NCI-H2107 (cell line): ENCODE results near the gene ENPP1.

ENCODE experiments used
- DNase-seq: peaks from one replicate; lab custom pipeline; 2025; lab: John Stamatoyannopoulos, UW

The ENPP1 gene

GRCh38 chr6:131807644-131808459 is at the start of gene ENPP1:
TSS of gene ENPP1 (plus strand) at chr6:131808020. CDS start at chr6:131808036, 16 bp downstream.
- no peak for DNase-seq

DNA sequence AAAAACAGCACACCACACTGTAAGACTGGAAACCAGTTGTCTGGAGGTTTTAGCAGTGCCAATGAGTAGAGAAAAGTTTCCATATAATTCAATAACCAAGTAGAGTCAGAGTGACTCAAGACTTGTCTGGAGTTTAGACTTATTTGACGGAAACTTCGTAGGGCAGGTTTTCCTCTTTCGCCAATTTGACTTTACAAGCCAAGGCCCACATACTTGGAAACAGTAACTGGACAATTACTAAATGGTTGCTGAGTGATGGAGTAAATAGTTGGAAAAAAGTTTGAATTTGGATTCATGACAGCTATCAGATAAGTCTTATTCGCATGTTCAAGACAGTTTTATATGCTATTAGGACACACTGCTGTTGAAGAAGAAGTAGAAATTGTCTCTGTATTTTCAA is 48.9 kb upstream of the ENPP1 start:
- no peak for DNase-seq

GRCh38 chr6:131761060-131761761 is 46.6 kb upstream of the ENPP1 start:
- no peak for DNase-seq

DNA sequence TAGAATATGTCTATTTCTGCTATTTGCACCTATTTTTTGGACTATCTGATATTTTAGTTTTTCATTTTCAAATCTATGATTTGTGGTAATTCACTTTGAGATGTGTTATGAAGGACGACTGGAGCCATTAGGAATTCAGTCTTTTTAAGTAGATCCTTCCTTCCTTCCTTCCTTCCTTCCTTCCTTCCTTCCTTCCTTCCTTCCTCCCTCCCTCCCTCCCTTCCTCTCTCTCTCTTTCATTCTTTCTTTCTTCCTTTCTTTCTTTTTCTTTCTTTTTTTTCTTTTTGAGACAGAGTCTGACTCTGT is 46.1 kb upstream of the ENPP1 start:
- no peak for DNase-seq

- no peak for DNase-seq
These were observed 44.8 kb upstream of the ENPP1 start for GRCh38 chr6:131762984-131763383.

DNA sequence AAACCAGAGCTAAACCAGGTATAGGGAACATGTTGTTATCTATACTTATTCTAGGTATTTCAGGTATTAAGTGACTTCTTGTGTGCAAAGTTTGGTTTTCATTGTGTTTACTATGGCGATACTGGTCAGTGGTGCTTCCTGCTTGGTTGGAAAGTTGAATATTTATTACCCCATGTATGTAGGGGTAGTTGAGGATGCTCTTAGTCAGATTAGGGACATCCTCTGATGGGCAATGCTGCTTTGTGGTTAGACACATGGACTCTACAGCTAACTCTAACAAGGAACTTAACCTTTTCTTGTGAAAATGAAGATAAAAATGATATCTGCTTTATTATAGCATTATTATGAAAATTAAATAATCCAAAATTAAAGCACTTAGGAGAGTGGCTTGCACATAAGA is 44.1 kb upstream of the ENPP1 start:
- DNase-seq = no peak

DNA sequence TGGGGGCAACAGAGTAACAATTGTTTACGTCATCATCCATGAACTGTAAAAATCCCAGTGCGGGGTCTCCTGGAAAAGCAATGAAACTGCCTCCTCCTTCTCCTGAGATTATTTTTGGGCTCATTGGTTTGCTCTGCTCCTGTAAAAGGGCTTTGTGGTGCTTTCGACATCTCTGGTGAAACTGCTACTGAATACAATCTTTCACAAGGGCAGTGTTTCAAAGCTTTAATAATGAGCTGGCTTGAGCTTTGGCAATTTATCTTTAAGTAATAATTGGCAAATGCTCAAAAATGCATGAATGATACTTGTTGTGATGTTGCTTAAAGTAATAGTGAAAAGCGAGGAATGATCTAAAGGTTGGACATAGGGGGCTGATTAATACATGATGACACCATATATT is 43.5 kb upstream of the ENPP1 start:
- no peak for DNase-seq

GRCh38 chr6:131765081-131765803 is 42.6 kb upstream of the ENPP1 start:
- DNase-seq = no peak

DNA sequence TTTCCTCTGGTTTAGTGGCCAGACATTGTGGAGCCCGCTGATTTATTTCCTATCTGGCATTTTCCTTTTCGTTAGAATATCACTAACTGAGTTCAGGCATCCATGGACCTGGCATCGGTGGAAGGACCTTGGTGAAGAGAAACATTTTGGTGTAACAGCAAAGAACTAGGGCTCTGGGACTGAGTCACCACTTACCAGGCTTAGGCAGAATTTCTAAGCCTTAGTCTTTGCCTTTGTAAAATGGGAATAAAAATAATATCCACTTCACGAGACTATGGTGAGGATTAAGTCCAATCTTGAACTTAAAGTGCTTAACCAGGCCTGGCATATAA is 42.0 kb upstream of the ENPP1 start:
- DNase-seq = no peak

GRCh38 chr6:131766631-131767030 is 41.2 kb upstream of the ENPP1 start:
- DNase-seq = no peak

- DNase-seq = no peak
These were observed 38.9 kb upstream of the ENPP1 start for GRCh38 chr6:131768964-131769363.

DNA sequence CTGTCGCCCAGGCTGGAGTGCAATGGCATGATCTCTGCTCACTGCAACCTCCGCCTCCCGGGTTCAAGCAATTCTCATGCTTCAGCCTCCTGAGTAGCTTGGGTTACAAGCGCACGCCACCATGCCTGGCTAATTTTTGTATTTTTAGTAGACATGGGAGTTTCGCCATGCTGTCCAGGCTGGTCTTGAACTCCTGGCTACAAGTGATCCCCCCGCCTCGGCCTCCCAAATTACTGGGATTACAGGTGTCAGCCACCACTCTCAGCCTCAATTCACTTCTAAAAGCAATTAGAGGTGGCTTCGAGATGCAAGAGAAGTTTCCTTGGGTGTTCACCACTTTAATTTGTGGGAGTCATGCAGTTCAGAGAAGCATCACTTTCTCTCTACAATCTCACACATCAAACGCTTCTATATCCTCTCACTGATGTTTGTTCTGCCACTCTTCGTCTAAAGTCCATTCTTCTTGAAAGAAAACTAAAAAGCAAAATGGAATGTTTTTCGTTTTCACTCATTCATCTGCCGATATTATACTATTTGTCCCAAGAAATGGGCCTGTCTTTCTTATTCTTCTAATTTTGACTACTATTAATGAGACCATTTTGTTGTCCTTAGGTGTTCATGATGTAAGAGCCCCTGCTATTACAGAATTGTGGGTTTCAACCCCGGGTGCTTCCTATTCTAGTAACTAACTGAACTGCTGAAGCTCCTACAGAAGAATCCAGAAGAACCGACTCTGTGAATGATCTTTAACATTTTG is 38.3 kb upstream of the ENPP1 start:
- no peak for DNase-seq

DNA sequence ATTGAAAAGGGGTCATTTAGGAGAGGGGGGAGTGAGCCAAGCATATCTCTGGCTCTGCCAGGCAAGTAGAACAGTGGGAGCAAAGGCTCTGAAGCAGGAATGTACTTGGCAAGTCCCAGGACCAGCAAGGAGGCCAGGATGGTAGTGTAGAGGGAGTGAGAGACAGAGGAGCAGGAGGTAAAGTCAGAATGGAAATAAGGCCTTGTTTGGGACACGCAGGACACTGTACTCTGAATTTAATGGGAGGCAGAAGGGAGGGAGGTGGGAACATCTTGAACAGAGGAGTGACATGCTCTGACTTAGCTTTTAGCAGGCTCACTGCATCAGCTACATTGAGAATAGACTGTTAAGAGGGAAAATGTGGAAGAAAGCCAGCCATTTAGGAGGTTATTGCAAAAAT is 37.0 kb upstream of the ENPP1 start:
- DNase-seq = no peak

DNA sequence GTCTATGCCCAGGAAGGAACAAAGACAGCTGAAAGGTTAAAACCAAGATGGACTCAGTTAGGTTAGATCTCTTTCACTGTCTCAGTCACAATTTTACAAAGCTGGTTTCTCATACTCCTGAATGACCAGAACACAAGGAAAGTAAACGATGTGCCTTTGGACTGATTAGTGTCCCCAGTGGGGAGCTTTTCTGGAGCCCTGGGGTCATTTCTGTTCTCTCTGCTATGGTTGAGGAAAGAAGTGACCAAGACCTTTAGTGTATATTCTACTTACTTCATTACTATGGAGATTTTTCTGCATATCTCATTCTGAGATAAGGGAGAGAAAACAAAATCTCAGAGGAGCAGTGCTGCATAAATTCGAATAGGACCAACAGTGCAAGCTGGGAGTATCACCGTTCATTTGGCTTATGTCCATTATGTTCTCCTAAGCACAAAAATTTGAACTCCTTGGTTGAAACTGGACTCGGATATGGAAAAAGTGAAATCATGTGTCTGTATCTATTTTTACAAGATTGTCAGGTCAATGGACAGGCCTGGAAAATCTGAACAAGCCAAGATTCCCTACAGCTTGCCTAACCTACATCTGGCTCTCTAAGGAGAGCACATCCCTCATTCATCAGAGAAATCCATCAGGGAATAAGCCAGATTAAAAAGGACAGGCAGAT is 34.4 kb upstream of the ENPP1 start:
- no peak for DNase-seq

- no peak for DNase-seq
These were observed 31.9 kb upstream of the ENPP1 start for GRCh38 chr6:131775886-131776285.

DNA sequence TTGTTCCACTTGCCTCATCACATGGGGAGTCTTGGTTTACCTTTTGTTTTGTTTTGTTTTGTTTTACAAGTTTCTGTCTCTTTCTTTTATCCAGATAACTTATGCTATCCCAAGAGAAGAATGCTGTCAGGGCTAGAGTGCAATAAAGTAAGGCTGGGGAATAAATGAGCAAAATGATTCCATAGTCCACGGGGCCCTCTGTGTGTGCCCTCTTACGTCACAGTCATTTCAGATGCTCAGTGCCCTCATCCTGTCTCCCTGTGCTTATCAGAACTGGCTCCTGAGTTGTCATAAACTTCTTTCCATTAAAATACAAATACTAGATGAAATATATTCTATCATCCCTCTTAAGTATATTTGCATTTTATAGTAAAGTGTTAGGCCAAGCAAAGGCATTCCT is 30.8 kb upstream of the ENPP1 start:
- DNase-seq = no peak

DNA sequence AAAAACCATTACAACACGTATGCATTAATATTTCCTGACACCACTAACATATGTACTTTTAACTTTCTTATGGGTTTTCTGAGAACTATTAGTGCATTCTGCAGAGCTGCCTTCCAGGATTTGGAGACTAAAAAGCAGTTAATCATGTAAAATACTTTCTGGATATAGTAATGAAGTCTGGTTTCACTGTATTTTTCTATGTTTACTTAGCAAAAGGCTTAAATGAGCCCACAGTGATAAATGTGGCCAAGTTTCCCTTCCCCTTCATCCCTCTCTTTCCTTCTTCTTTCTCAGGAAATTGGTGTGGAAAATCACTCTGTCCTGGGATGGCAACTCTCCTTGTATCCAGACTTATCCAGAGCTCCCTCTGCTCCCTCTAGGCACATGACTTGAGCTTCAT is 29.7 kb upstream of the ENPP1 start:
- no peak for DNase-seq

DNA sequence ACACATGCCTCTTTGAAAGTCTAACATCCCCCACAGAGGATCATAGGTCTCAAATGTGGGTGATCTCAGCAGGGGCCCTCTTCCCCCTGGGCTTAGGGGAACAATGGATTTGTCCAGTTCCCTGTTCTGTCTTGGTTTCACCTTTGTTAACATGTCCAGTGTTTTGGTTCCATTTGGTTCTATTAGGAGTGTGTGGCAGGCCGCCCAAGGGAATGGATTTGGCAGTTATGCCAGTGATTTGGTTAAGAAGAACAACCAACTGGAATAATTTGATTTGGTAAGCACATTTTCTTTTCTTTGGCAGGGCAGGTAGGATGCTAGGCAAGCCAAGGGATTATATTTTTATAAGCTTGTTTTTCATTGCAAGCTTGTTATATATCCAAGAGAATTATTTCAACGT is 28.5 kb upstream of the ENPP1 start:
- DNase-seq = no peak

DNA sequence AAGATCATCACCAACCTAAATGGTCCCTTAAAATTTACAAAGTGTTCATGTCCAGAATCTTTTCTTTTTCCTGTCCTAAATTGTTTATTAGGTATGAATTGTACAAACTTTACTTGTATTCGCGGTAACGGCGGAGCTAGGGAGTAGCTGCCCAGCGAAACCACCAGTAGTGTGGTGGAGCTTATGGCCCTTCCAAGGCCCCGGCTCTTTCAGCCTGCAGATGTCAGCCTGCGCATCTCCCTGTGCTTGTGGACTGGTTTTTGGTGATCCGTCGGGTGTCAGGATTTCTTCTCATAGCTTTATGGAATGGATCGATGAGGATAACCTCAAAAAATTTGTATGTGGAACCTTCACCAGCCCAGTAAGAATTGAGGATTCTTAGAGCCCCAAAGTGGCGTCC is 27.2 kb upstream of the ENPP1 start:
- DNase-seq = no peak

DNA sequence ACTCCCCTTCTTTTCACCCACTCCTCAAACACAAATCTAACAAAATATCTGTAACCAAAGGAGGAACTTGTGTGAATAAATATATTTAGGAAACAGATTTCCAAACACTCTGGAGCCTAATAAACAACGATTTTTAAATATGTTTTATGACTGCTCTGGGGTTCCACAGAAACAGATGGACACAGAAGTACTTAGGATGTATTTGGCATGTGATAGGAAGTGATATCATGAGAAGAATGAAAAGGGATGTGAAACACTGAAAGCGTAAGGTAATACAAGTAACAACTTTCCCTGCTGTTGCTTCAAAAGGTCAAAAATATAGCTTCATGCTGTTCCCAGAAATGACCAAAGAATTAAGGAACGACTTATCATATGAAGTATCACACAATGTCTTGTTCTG is 26.1 kb upstream of the ENPP1 start:
- DNase-seq = no peak

DNA sequence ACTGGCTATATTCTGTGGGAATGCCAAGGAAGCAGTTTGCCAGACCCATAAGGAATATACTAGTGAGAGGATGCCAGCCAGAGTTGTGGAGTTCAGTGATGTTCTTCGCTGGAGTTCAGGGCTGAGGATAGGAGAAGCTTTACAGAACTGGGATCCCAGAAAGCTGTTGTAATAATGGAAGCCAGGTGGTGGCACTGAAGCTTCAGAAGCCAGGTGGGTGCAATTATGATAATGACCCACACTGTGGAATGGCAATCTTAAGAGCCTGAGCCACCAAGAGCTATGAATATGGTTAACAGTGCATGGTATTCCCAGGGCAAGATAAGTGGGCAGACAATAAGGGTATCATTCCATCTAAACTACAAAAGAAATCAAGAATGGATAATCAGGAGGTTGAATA is 25.1 kb upstream of the ENPP1 start:
- DNase-seq = no peak

DNA sequence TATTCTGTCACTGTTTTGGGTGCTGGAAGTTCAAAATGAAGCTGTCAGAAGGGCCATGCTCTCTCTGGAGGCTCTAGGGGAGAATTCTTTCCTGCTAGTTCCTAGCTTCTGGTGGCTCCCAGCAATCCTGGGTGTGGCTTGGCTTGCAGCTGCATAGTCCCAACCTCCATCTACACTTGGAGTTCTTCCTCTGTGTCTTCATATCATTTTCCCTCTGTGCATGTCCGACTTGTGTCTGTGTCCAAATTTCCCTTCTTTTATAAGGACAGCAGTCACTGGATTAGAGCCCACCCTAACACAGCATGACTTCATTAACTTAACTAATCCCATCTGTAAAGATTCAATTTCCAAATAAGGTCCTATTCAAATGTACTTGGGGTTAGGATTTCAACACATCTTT is 23.3 kb upstream of the ENPP1 start:
- no peak for DNase-seq
